GM23338 (cell line): ENCODE results near the gene STAP2.

Experiments used
- EZH2 ChIP-seq: fragments of 200-600 bp; sonication (generic); IDR thresholded peaks from one replicate; pipeline ENCODE4 v1.8.0; 2017; ENCODE audit warnings: antibody characterized with exemption, mild to moderate bottlenecking, low read depth; ENCODE audit not compliant: unreplicated experiment
- EZH2phosphoT487 ChIP-seq: fragments of 200-600 bp; sonication (generic); IDR thresholded peaks from one replicate; pipeline ENCODE4 v1.8.1; 2018; ENCODE audit warnings: antibody characterized with exemption; ENCODE audit not compliant: unreplicated experiment
- JUNB ChIP-seq: IDR thresholded peaks from one replicate; pipeline ENCODE4 v1.6.1; 2016; ENCODE audit warnings: antibody characterized with exemption; ENCODE audit not compliant: unreplicated experiment
- POLR2AphosphoS5 ChIP-seq: IDR thresholded peaks from 2 replicates; pipeline ENCODE4 v1.6.1; 2016; ENCODE audit warnings: antibody characterized with exemption, low read depth
- ZNF114 ChIP-seq: fragments of 250-450 bp; sonication (Bioruptor Pico); IDR thresholded peaks from 2 replicates; pipeline ENCODE4 v1.5.0; 2020; ENCODE audit warnings: mild to moderate bottlenecking, moderate library complexity
- ZNF462 ChIP-seq: fragments of 250-450 bp; sonication (Bioruptor Pico); IDR thresholded peaks from 2 replicates; pipeline ENCODE4 v1.5.0; 2020; ENCODE audit warnings: mild to moderate bottlenecking, moderate library complexity
- TF ChIP-seq, protein P1 (sequence below), 2 experiments: fragments of 200-600 bp in 1 of 2; sonication (generic) in 1 of 2; conservative IDR thresholded peaks; 2 replicates each; pipeline versions ENCODE4 v1.5.1 to v1.6.1; 2016 to 2017; ENCODE audit warnings: antibody characterized with exemption in 2 of 2, low read depth in 2 of 2, mild to moderate bottlenecking in 2 of 2, moderate library complexity in 1 of 2

DNA sequence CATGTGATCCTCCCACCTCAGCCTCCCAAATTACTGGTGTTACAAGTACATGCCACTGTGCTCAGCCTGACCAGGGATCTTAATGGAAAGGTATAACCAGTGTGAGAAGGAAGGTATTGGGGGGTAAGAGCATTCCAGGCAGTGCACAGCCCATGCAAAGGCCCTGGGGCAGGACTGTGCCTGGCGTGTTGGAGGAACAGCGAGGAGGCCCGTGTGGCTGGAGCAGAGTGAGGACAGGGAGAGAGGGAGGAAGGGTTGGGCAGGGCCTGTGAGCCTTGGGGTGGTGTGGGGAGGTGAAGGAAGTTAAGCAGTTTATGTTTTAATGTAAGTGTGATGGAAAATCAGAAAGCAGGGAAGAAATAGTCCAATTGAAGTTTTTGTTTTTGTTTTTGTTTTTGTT lies 38.0 kb downstream of the STAP2 start:
- TF ChIP-seq, protein P1, sequence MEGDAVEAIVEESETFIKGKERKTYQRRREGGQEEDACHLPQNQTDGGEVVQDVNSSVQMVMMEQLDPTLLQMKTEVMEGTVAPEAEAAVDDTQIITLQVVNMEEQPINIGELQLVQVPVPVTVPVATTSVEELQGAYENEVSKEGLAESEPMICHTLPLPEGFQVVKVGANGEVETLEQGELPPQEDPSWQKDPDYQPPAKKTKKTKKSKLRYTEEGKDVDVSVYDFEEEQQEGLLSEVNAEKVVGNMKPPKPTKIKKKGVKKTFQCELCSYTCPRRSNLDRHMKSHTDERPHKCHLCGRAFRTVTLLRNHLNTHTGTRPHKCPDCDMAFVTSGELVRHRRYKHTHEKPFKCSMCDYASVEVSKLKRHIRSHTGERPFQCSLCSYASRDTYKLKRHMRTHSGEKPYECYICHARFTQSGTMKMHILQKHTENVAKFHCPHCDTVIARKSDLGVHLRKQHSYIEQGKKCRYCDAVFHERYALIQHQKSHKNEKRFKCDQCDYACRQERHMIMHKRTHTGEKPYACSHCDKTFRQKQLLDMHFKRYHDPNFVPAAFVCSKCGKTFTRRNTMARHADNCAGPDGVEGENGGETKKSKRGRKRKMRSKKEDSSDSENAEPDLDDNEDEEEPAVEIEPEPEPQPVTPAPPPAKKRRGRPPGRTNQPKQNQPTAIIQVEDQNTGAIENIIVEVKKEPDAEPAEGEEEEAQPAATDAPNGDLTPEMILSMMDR (conservative IDR thresholded peaks at IDR 0.05; ENCODE audit: low read depth in 2 of 2) = no peak
- TF ChIP-seq EZH2phosphoT487 (no peak), JUNB (no peak), POLR2AphosphoS5 (no peak), EZH2 (no peak), ZNF114 (CRISPR knock-in tag) (no peak), ZNF462 (CRISPR knock-in tag) (no peak)
